Ishikawa (cell line): Measurements from ENCODE around the gene EFHC1.

Source experiments
- CEBPB ChIP-seq: IDR thresholded peaks from 2 replicates; pipeline ENCODE4 v1.6.1; 2012
- CREB1 ChIP-seq: IDR thresholded peaks from 2 replicates; pipeline ENCODE4 v1.6.1; 2012; ENCODE audit warnings: low read depth
- EGR1 ChIP-seq: IDR thresholded peaks from 2 replicates; pipeline ENCODE4 v1.6.1; 2012
- EP300 ChIP-seq: IDR thresholded peaks from 2 replicates; pipeline ENCODE4 v1.6.1; 2012; ENCODE audit warnings: borderline replicate concordance
- FOXM1 ChIP-seq: IDR thresholded peaks from 2 replicates; pipeline ENCODE4 v1.6.1; 2012; ENCODE audit warnings: low read depth, borderline replicate concordance
- MAX ChIP-seq: IDR thresholded peaks from 2 replicates; pipeline ENCODE4 v1.6.1; 2012
- NFIC ChIP-seq: IDR thresholded peaks from 2 replicates; pipeline ENCODE4 v1.6.1; 2012
- RAD21 ChIP-seq: IDR thresholded peaks from 2 replicates; pipeline ENCODE4 v1.6.1; 2012; ENCODE audit warnings: low read depth
- REST ChIP-seq: IDR thresholded peaks from 2 replicates; pipeline ENCODE4 v1.6.1; 2012; ENCODE audit warnings: low read depth, mild to moderate bottlenecking
- TAF1 ChIP-seq: IDR thresholded peaks from 2 replicates; pipeline ENCODE4 v1.6.1; 2012; ENCODE audit warnings: low read depth, mild to moderate bottlenecking
- TEAD4 ChIP-seq: IDR thresholded peaks from 2 replicates; pipeline ENCODE4 v1.6.1; 2012
- YY1 ChIP-seq: IDR thresholded peaks from 2 replicates; pipeline ENCODE4 v1.6.1; 2012; ENCODE audit warnings: low read depth
- ZBTB7A ChIP-seq: IDR thresholded peaks from 2 replicates; pipeline ENCODE4 v1.6.1; 2012; ENCODE audit warnings: low read depth
- TF ChIP-seq, protein P1 (sequence below): IDR thresholded peaks from 2 replicates; pipeline ENCODE4 v1.6.1; 2012

DNA sequence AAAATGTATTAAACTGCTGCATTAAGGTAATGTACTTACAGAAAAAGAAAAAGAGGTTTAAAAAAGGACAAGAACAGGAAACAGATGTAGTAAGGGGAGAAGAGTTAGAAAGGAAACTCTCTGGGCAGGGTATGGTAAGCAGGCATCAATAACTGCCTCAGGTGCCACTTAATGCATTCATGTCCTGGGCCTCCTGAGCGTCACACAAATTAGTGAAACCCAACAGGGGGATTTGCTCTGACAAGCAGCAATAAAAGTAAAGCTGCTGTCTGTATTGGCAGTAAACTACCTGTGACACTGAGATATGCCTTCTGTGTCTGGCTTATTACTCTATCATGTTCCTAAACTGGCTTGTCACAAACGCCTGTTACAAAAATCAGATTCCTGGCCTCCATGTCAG, 1.5 kb upstream of the EFHC1 start:
- TF ChIP-seq CEBPB (no peak), YY1 (no peak), REST (no peak), TAF1 (no peak), EP300 (no peak), MAX (no peak), FOXM1 (no peak), CREB1 (no peak), EGR1 (no peak), ZBTB7A (no peak), RAD21 (no peak), TEAD4 (no peak), NFIC (no peak)
- TF ChIP-seq, protein P1, sequence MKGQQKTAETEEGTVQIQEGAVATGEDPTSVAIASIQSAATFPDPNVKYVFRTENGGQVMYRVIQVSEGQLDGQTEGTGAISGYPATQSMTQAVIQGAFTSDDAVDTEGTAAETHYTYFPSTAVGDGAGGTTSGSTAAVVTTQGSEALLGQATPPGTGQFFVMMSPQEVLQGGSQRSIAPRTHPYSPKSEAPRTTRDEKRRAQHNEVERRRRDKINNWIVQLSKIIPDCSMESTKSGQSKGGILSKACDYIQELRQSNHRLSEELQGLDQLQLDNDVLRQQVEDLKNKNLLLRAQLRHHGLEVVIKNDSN = no peak
